Activated CD4-positive, alpha-beta T cell treated with anti-CD3 and anti-CD28 coated beads for 36 hours (primary cell): ENCODE measurements around the gene MAN2A1. TPM values are rescaled to one million over a fixed set of nuclear protein-coding genes. Genes with fewer than 3 reads are reported as not detected.

ENCODE experiments used
- ATAC-seq: fragments of 200-7000 bp; cut with Tn5 transposase; one replicate; pipeline ENCODE4 v1.10.0; 2021; ENCODE audit warnings: mild to moderate bottlenecking, moderate library complexity
- CTCF ChIA-PET: fragments of 350-600 bp; sonication (Branson Sonifier 250); formaldehyde crosslinking; loops from one replicate; lab custom pipeline; 2021; ENCODE audit warnings: antibody characterized with exemption; lab: Charles Lee
- POLR2A ChIA-PET: fragments of 350-600 bp; sonication (Branson Sonifier 250); formaldehyde crosslinking; loops from one replicate; lab custom pipeline; 2021; ENCODE audit warnings: antibody characterized with exemption, inconsistent platforms; lab: Charles Lee
- DNase-seq: peaks from one replicate; pipeline ENCODE4 v3.0.0-alpha.2; 2020
- H3K27ac Mint-ChIP-seq: one replicate; pipeline ENCODE4 v1.8.0; 2021; ENCODE audit warnings: mixed read lengths
- H3K27me3 Mint-ChIP-seq: one replicate; pipeline ENCODE4 v1.8.0; 2021; ENCODE audit warnings: mixed read lengths
- H3K36me3 Mint-ChIP-seq: one replicate; pipeline ENCODE4 v1.8.0; 2021; ENCODE audit warnings: low read depth, mixed read lengths
- H3K4me1 Mint-ChIP-seq: one replicate; pipeline ENCODE4 v1.8.0; 2021; ENCODE audit warnings: mixed read lengths
- H3K4me3 Mint-ChIP-seq: one replicate; pipeline ENCODE4 v1.8.0; 2021; ENCODE audit warnings: mild to moderate bottlenecking, moderate library complexity, mixed read lengths
- H3K9me3 Mint-ChIP-seq: one replicate; pipeline ENCODE4 v1.8.0; 2021; ENCODE audit warnings: low read depth, mixed read lengths
- intact Hi-C, 2 experiments: fragments of 100-400 bp; cut with DNase I in 1 of 2; cut with micrococcal nuclease in 1 of 2; formaldehyde crosslinking; loops; one replicate each; pipeline versions ENCODE4 v1.14.2 to v1.15.1; 2022 to 2024; cut with DNase I, micrococcal nuclease
- total RNA-seq, 2 experiments: library from RNA; stranded (reverse); gene quantifications; one replicate each; pipeline ENCODE4 v1.2.3, GENCODE V29; 2021

Gene MAN2A1
- total RNA-seq, 2 experiments from 2014 or later, result 33.4 to 33.6 TPM

- Mint-ChIP-seq H3K9me3 (no peaks in the 10 kb centered on the region), H3K36me3 (no peaks in the 10 kb centered on the region), H3K27me3 (peaks cover 2% of the 10 kb centered on the region), H3K27ac (no peak overlapping the region), H3K4me3 (no peak overlapping the region), H3K4me1 (no peaks in the 10 kb centered on the region)
- intact Hi-C loops, result loop anchor here (10.0 kb wide), 2 partner anchors 943 to 1413 kb away; partner anchors contain the start of gene WDR36 (in 1 of the 2)
- ATAC-seq (no peak), DNase-seq (no peak)
- CTCF ChIA-PET, result no interaction called here
- POLR2A ChIA-PET, result interaction anchor here (0.6 kb wide), 1 partner anchor 29 kb away, joined by 3 read pairs; no protein-coding TSS in a partner anchor
Observed at GRCh38 chr5:109681763-109682162, 8.0 kb upstream of the MAN2A1 start.

- H3K27ac Mint-ChIP-seq, result no peak overlapping the region
- no peak for DNase-seq
- H3K27me3 Mint-ChIP-seq, result no peaks in the 10 kb centered on the region
- H3K4me3 Mint-ChIP-seq, result no peak overlapping the region
- intact Hi-C loops, result loop anchor here (10.0 kb wide), 2 partner anchors 942 to 1412 kb away; partner anchors contain the start of gene WDR36 (in 1 of the 2)
- H3K4me1 Mint-ChIP-seq, result no peaks in the 10 kb centered on the region
- ATAC-seq, result no peak
- no peaks in the 10 kb centered on the region for H3K9me3 Mint-ChIP-seq
- H3K36me3 Mint-ChIP-seq, result no peaks in the 10 kb centered on the region
- POLR2A ChIA-PET, result no interaction called here
- CTCF ChIA-PET, result no interaction called here
Observed at GRCh38 chr5:109682383-109682782, 7.3 kb upstream of the MAN2A1 start.

- intact Hi-C loops, result loop anchor here (10.0 kb wide), 2 partner anchors 939 to 1409 kb away; partner anchors contain the start of gene WDR36 (in 1 of the 2)
- ChIA-PET CTCF (interaction anchor here (0.7 kb wide), 1 partner anchor 841 kb away, joined by 4 read pairs; no protein-coding TSS in a partner anchor), POLR2A (no interaction called here)
- Mint-ChIP-seq H3K4me3 (no peak overlapping the region), H3K27ac (no peak overlapping the region), H3K4me1 (peaks cover 6% of the 10 kb centered on the region), H3K36me3 (no peaks in the 10 kb centered on the region), H3K27me3 (no peaks in the 10 kb centered on the region), H3K9me3 (peaks cover 5% of the 10 kb centered on the region)
- ATAC-seq (no peak), DNase-seq (no peak)
Observed at GRCh38 chr5:109685916-109686315, 3.8 kb upstream of the MAN2A1 start.

GRCh38 chr5:109688630-109688969 is 1.1 kb upstream of the MAN2A1 start:
- peak overlapping the region; percentile 92 for H3K27ac Mint-ChIP-seq

GRCh38 chr5:109688970-109689739 is 572 bp upstream of the MAN2A1 start:
- Mint-ChIP-seq H3K4me3 (peak overlapping the region; percentile 95), H3K9me3 (peaks cover 5% of the 10 kb centered on the region), H3K4me1 (peaks cover 36% of the 10 kb centered on the region), H3K27ac (peak overlapping the region; percentile 92), H3K36me3 (peaks cover 8% of the 10 kb centered on the region), H3K27me3 (no peaks in the 10 kb centered on the region)
- POLR2A ChIA-PET, result interaction anchor here (1.5 kb wide), 1 partner anchor 28 kb away, joined by 5 read pairs; no protein-coding TSS in a partner anchor
- intact Hi-C loops, result loop anchor here (1.0 to 10.0 kb wide), 11 partner anchors 279 to 1406 kb away; partner anchors contain the start of genes SLC25A46 (in 2 of the 2), FBXL17 (in 1 of the 2) and WDR36 (in 1 of the 2)
- ATAC-seq (peak; percentile 82), DNase-seq (peak; percentile 87)
- CTCF ChIA-PET, result interaction anchor here (0.6 to 2.9 kb wide), 14 partner anchors 9 to 1047 kb away, joined by 3 to 17 read pairs (median 3); no protein-coding TSS in a partner anchor

More at GRCh38 chr5:109688630-109688969, 1.1 kb upstream of the MAN2A1 start:
- peaks cover 5% of the 10 kb centered on the region for H3K9me3 Mint-ChIP-seq
- ChIA-PET POLR2A (interaction anchor here (1.5 kb wide), 1 partner anchor 28 kb away, joined by 5 read pairs; no protein-coding TSS in a partner anchor), CTCF (interaction anchor here (0.6 to 2.9 kb wide), 19 partner anchors 8 to 1047 kb away, joined by 3 to 17 read pairs (median 3); no protein-coding TSS in a partner anchor)
- peak overlapping the region; percentile 95 for H3K4me3 Mint-ChIP-seq
- H3K27me3 Mint-ChIP-seq, result no peaks in the 10 kb centered on the region
- intact Hi-C loops, result loop anchor here (2.0 to 10.0 kb wide), 7 partner anchors 398 to 1406 kb away; partner anchors contain the start of genes SLC25A46 (in 2 of the 2), FBXL17 (in 1 of the 2) and WDR36 (in 1 of the 2)
- H3K36me3 Mint-ChIP-seq, result peaks cover 3% of the 10 kb centered on the region
- peaks cover 31% of the 10 kb centered on the region for H3K4me1 Mint-ChIP-seq
- ATAC-seq (no peak), DNase-seq (peak; percentile 42)

- intact Hi-C loops, result loop anchor here (1.0 to 10.0 kb wide), 10 partner anchors 157 to 1308 kb away; partner anchors contain the start of genes FBXL17 (in 1 of the 2) and TMEM232 (in 1 of the 2)
- H3K9me3 Mint-ChIP-seq, result peaks cover 5% of the 10 kb centered on the region
- peaks cover 8% of the 10 kb centered on the region for H3K36me3 Mint-ChIP-seq
- peaks cover 49% of the 10 kb centered on the region for H3K4me1 Mint-ChIP-seq
- H3K4me3 Mint-ChIP-seq, result peak overlapping the region; percentile 95
- ChIA-PET CTCF (interaction anchor here (0.5 to 2.9 kb wide), 4 partner anchors 15 to 763 kb away, joined by 3 to 17 read pairs (median 4); no protein-coding TSS in a partner anchor), POLR2A (interaction anchor here (0.6 kb wide), 1 partner anchor 253 kb away, joined by 3 read pairs; no protein-coding TSS in a partner anchor)
- ATAC-seq, result peak; percentile 11
- peak overlapping the region; percentile 97 for H3K27ac Mint-ChIP-seq
- DNase-seq, result peak; percentile 69
- no peaks in the 10 kb centered on the region for H3K27me3 Mint-ChIP-seq
Observed at GRCh38 chr5:109690242-109690974, 681 bp downstream of the MAN2A1 start.

GRCh38 chr5:109690975-109691574 is 1.3 kb downstream of the MAN2A1 start:
- H3K9me3 Mint-ChIP-seq, result peaks cover 5% of the 10 kb centered on the region
- H3K27me3 Mint-ChIP-seq, result no peaks in the 10 kb centered on the region
- DNase-seq (peak; percentile 71), ATAC-seq (peak; percentile 10)
- POLR2A ChIA-PET, result no interaction called here
- H3K36me3 Mint-ChIP-seq, result peaks cover 8% of the 10 kb centered on the region
- CTCF ChIA-PET, result interaction anchor here (0.7 to 1.0 kb wide), 4 partner anchors 16 to 351 kb away, joined by 3 read pairs; no protein-coding TSS in a partner anchor
- intact Hi-C loops, result loop anchor here (1.0 to 10.0 kb wide), 10 partner anchors 156 to 1309 kb away; partner anchors contain the start of genes FBXL17 (in 1 of the 2) and TMEM232 (in 1 of the 2)
- H3K4me1 Mint-ChIP-seq, result peaks cover 54% of the 10 kb centered on the region
- peak overlapping the region; percentile 95 for H3K4me3 Mint-ChIP-seq
- H3K27ac Mint-ChIP-seq, result peak overlapping the region; percentile 97

GRCh38 chr5:109691996-109692395 is 2.3 kb downstream of the MAN2A1 start:
- H3K4me1 Mint-ChIP-seq, result peaks cover 61% of the 10 kb centered on the region
- peaks cover 12% of the 10 kb centered on the region for H3K36me3 Mint-ChIP-seq
- peak overlapping the region; percentile 95 for H3K4me3 Mint-ChIP-seq
- CTCF ChIA-PET, result interaction anchor here (0.7 to 2.1 kb wide), 3 partner anchors 12 to 252 kb away, joined by 3 to 6 read pairs (median 3); no protein-coding TSS in a partner anchor
- H3K27me3 Mint-ChIP-seq, result no peaks in the 10 kb centered on the region
- POLR2A ChIA-PET, result interaction anchor here (0.6 kb wide), 1 partner anchor 399 kb away, joined by 3 read pairs; no protein-coding TSS in a partner anchor
- H3K9me3 Mint-ChIP-seq, result peaks cover 5% of the 10 kb centered on the region
- DNase-seq, result no peak
- no peak for ATAC-seq
- H3K27ac Mint-ChIP-seq, result peak overlapping the region; percentile 97
- intact Hi-C loops, result loop anchor here (2.0 to 10.0 kb wide), 8 partner anchors 155 to 1035 kb away; partner anchors contain the start of gene TMEM232 (in 1 of the 2)

GRCh38 chr5:109692852-109693251 is 3.1 kb downstream of the MAN2A1 start:
- intact Hi-C loops, result loop anchor here (5.0 to 10.0 kb wide), 7 partner anchors 154 to 1034 kb away; partner anchors contain the start of gene TMEM232 (in 1 of the 2)
- Mint-ChIP-seq H3K4me3 (peak overlapping the region; percentile 95), H3K27ac (peak overlapping the region; percentile 97), H3K9me3 (peaks cover 5% of the 10 kb centered on the region), H3K27me3 (no peaks in the 10 kb centered on the region), H3K36me3 (peaks cover 15% of the 10 kb centered on the region), H3K4me1 (peaks cover 70% of the 10 kb centered on the region)
- no peak for DNase-seq
- no peak for ATAC-seq
- ChIA-PET POLR2A (no interaction called here), CTCF (interaction anchor here (2.1 kb wide), 1 partner anchor 11 kb away, joined by 6 read pairs; no protein-coding TSS in a partner anchor)
